Measurements from ENCODE around the gene PLA2G2C. TPM values are rescaled to one million over a fixed set of nuclear protein-coding genes. Genes with fewer than 3 reads are reported as not detected.

Gene PLA2G2C
- total and polyA plus RNA-seq, 2 of the 8 experiments (the other 6 are each of a cell fraction or from before 2014, with no cell fraction given), result not detected

DNA sequence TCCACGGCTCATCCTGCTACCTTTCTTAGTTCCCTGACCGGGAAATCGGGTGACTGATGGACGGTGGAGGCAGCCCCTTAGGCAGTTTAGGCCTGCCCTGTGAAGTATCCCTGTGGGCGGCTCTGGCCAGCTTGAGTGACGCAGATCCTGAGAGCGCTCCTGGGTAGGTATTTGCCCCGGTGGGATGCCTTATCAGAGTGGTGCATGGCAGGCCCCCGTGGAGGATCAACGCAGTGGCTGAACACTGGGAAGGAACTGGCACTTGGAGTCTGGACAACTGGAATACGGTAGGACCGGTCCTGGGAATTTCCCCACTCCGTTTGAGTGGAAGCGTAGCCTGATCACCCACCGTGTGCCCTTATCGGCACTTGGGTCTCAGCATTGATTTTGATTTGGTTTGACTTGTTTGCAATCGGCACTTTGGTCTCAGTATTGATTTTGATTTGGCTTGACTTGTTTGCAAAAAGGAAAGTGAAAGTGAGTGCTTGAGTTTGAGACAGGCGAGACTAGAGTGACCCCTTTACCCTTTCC, 32.0 kb downstream of the PLA2G2C start:
- Histone ChIP-seq H3K9me3 (ENCODE audit: insufficient read depth in 2 of 2, low read depth in 1 of 2, low read length in 1 of 2) (0 out of 4 replicates have a peak, but pooled peaks cover 0 to 4% of the 10 kb centered on the region in 2 experiments), H3K18ac (ENCODE audit: extremely low read depth, low read length) (no peak overlapping the region), H3K36me3 (ENCODE audit: control insufficient read depth in 2 of 4, insufficient read depth in 4 of 4, low read length in 3 of 4) (no peaks in the 10 kb centered on the region), H4K8ac (ENCODE audit: extremely low read depth, insufficient read depth, low read length) (no peak overlapping the region), H4K5ac (ENCODE audit: insufficient read length, low read depth, low read length) (no peak overlapping the region), H3K23me2 (ENCODE audit: low read depth, low read length) (no peaks in the 10 kb centered on the region), H3K4me1 (replicated peaks in 1 of 4; ENCODE audit: control insufficient read depth in 3 of 4, insufficient read depth in 4 of 4, low read length in 3 of 4) (peaks cover 0 to 11% (median 5%) of the 10 kb centered on the region in 4 experiments; a peak in 6 of 7 replicates), H2AFZ (ENCODE audit: low read length) (no peak overlapping the region), H3K23ac (ENCODE audit: insufficient read length) (no peak overlapping the region), H3K27me3 (replicated peaks in 1 of 4; ENCODE audit: control insufficient read depth in 3 of 4, extremely low read depth in 1 of 4, insufficient read depth in 3 of 4, low read length in 3 of 4) (no peaks in the 10 kb centered on the region), H3K79me1 (ENCODE audit: low read depth, low read length) (no peaks in the 10 kb centered on the region), H4K20me1 (replicated peaks in 1 of 2; ENCODE audit: control insufficient read depth in 1 of 2, insufficient read depth in 2 of 2, low read length in 2 of 2) (no peaks in the 10 kb centered on the region), H3K4ac (replicated peaks; ENCODE audit: insufficient read length, low read depth, low read length) (no peak overlapping the region), H2BK12ac (ENCODE audit: low read depth, low read length) (no peak overlapping the region), H3K9ac (replicated peaks in 1 of 4; ENCODE audit: extremely low read depth in 1 of 4, low read depth in 3 of 4, low read length in 3 of 4) (no peak overlapping the region), H4K91ac (replicated peaks; ENCODE audit: insufficient read length, low read length) (no peak overlapping the region), H3K4me3 (ENCODE audit: extremely low read depth in 1 of 4, insufficient read depth in 2 of 4, low read depth in 3 of 4, low read length in 4 of 4) (no peak overlapping the region), H3K4me2 (ENCODE audit: insufficient read depth in 1 of 2, low read depth in 2 of 2, low read length in 2 of 2) (no peak overlapping the region), H3K14ac (ENCODE audit: insufficient read length) (no peak overlapping the region), H2AK5ac (ENCODE audit: low read depth, low read length) (no peak overlapping the region), H2BK5ac (ENCODE audit: low read depth, low read length) (no peak overlapping the region), H2BK15ac (ENCODE audit: low read length) (no peak overlapping the region), H3K27ac (ENCODE audit: low read depth, low read length) (no peak overlapping the region), H2BK120ac (replicated peaks; ENCODE audit: low read depth, low read length) (no peak overlapping the region), H2BK20ac (ENCODE audit: low read length) (no peak overlapping the region), H3K56ac (replicated peaks; ENCODE audit: insufficient read length, low read depth, low read length) (no peak overlapping the region), H3K79me2 (ENCODE audit: control insufficient read depth in 1 of 2, insufficient read depth in 2 of 2, low read length in 2 of 2) (no peaks in the 10 kb centered on the region)
- FAIRE-seq, result no peak
- DNase-seq (ENCODE audit: low read depth in 1 of 2, low spot score in 2 of 2), result no peak
- POLR2A ChIA-PET (ENCODE audit: partially characterized antibody), result interaction anchor here (1.0 to 1.2 kb wide), 3 partner anchors 7 to 211 kb away, joined by 3 to 4 read pairs (median 4); no protein-coding TSS in a partner anchor
- 91% methylated on average over 18 of the region's 18 CpGs; no CpG with 5 or more reads in 1 of the 2 experiments for WGBS, 2 experiments (ENCODE audit: extremely low coverage in 1 of 2, insufficient coverage in 1 of 2, insufficient read length in 1 of 2, insufficient replicate concordance in 2 of 2, low coverage in 1 of 2, low lambda C conversion rate in 2 of 2, missing lambda C conversion rate in 1 of 2)
- CTCF ChIA-PET (ENCODE audit: partially characterized antibody), result interaction anchor here (0.6 to 13.5 kb wide), 9 partner anchors 9 to 235 kb away, joined by 3 to 127 read pairs (median 59); partner anchors contain the start of genes PLA2G2A and PLA2G2E
- TF ChIP-seq, protein P1, sequence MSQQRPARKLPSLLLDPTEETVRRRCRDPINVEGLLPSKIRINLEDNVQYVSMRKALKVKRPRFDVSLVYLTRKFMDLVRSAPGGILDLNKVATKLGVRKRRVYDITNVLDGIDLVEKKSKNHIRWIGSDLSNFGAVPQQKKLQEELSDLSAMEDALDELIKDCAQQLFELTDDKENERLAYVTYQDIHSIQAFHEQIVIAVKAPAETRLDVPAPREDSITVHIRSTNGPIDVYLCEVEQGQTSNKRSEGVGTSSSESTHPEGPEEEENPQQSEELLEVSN (IDR thresholded peaks at IDR 0.05), result no peak
- TF ChIP-seq BRCA1 (IDR thresholded peaks at IDR 0.05; ENCODE audit: low read depth, low read length), result no peak
- no peak for TF ChIP-seq TCF12 (IDR thresholded peaks at IDR 0.05; ENCODE audit: low read depth, low read length)
- TF ChIP-seq SRF (IDR thresholded peaks at IDR 0.05; ENCODE audit: low read depth, low read length), result no peak
- TF ChIP-seq CHD1 (IDR thresholded peaks at IDR 0.05; ENCODE audit: low read depth, low read length), result no peak
- TF ChIP-seq RNF2 (IDR thresholded peaks at IDR 0.05; ENCODE audit: borderline replicate concordance, low read depth, low read length, missing control alignments, poor library complexity, severe bottlenecking), result no peak
- no peak for TF ChIP-seq ASH2L (IDR thresholded peaks at IDR 0.05; ENCODE audit: low read length)
- no peak for TF ChIP-seq CBX5 (IDR thresholded peaks at IDR 0.05; ENCODE audit: low read depth, low read length)
- TF ChIP-seq, protein P2, sequence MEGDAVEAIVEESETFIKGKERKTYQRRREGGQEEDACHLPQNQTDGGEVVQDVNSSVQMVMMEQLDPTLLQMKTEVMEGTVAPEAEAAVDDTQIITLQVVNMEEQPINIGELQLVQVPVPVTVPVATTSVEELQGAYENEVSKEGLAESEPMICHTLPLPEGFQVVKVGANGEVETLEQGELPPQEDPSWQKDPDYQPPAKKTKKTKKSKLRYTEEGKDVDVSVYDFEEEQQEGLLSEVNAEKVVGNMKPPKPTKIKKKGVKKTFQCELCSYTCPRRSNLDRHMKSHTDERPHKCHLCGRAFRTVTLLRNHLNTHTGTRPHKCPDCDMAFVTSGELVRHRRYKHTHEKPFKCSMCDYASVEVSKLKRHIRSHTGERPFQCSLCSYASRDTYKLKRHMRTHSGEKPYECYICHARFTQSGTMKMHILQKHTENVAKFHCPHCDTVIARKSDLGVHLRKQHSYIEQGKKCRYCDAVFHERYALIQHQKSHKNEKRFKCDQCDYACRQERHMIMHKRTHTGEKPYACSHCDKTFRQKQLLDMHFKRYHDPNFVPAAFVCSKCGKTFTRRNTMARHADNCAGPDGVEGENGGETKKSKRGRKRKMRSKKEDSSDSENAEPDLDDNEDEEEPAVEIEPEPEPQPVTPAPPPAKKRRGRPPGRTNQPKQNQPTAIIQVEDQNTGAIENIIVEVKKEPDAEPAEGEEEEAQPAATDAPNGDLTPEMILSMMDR (IDR thresholded peaks at IDR 0.05; ENCODE audit: control extremely low read depth in 1 of 3, insufficient read depth in 1 of 3, low read depth in 1 of 3, low read length in 3 of 3), result no peak
- TF ChIP-seq POLR2AphosphoS5 (IDR thresholded peaks at IDR 0.05; ENCODE audit: low read depth, low read length), result no peak

Data from H1 (cell line).